BJ (cell line): Measurements from ENCODE around the gene PCDHB7. TPM values are rescaled to one million over a fixed set of nuclear protein-coding genes. Genes with fewer than 3 reads are reported as not detected.
"Not testable (repeated sequence)": the region's sequence is repeated elsewhere in the genome, so short reads cannot be mapped to it uniquely, and the experiment has no call there.

Experiments
- CTCF ChIA-PET: fragments of 350-600 bp; formaldehyde crosslinking; extraction: SDS; loops from one replicate; lab custom pipeline; 2021; ENCODE audit warnings: antibody characterized with exemption, inconsistent platforms; lab: Yijun Ruan, JAX
- POLR2A ChIA-PET: fragments of 300-600 bp; sonication (Branson Sonifier 250); formaldehyde crosslinking; extraction: SDS; loops from one replicate; lab custom pipeline; 2021; ENCODE audit warnings: antibody characterized with exemption; lab: Charles Lee
- DNase-seq: peaks from one replicate; pipeline ENCODE4 v3.0.0-alpha.2; 2011; ENCODE audit warnings: low read depth
- H3K27me3 ChIP-seq: 2 replicates; pipeline ENCODE4 v1.6.0; 2011; ENCODE audit warnings: low read length; ENCODE audit not compliant: control insufficient read depth, insufficient read depth
- H3K36me3 ChIP-seq: 2 replicates; pipeline ENCODE4 v1.5.1; 2011; ENCODE audit warnings: low read length; ENCODE audit not compliant: control insufficient read depth, insufficient read depth
- H3K4me3 ChIP-seq: 2 replicates; pipeline ENCODE4 v1.5.1; 2011; ENCODE audit warnings: low read depth, mild to moderate bottlenecking, control low read depth, low read length
- CTCF ChIP-seq: IDR thresholded peaks from 2 replicates; pipeline ENCODE4 v1.5.1; 2011; ENCODE audit warnings: low read depth, mild to moderate bottlenecking, control low read depth, inconsistent platforms, low read length, moderate library complexity; ENCODE audit not compliant: insufficient read depth
- polyA plus RNA-seq: library from polyadenylated mRNA; depleted of rRNA; stranded (reverse); fragments of >200 nt; gene quantifications from 2 replicates; pipeline ENCODE4 v1.2.3, GENCODE V29; 2011; rRNA removed

Gene PCDHB7
- polyA plus RNA-seq, 1 experiment: 0.44 TPM

- CTCF ChIA-PET: interaction anchor here (1.3 to 1.4 kb wide), 2 partner anchors 9 to 12 kb away, joined by 3 to 4 read pairs; partner anchors contain the start of gene PCDHB14
Observed at GRCh38 chr5:141213656-141214339, 41.4 kb downstream of the PCDHB7 start, which contains the start of gene PCDHB13. Gene PCDHB13 (plus strand): TSS chr5:141213919. CDS start chr5:141214124, 205 bp downstream.

GRCh38 chr5:141214583-141214982 is 42.1 kb downstream of the PCDHB7 start:
- CTCF ChIA-PET, DNase-seq, H3K36me3 ChIP-seq, H3K4me3 ChIP-seq, H3K27me3 ChIP-seq, POLR2A ChIA-PET: not testable (repeated sequence)

More at GRCh38 chr5:141213656-141214339, 41.4 kb downstream of the PCDHB7 start, which contains the start of gene PCDHB13:
- DNase-seq, POLR2A ChIA-PET, H3K27me3 ChIP-seq, H3K4me3 ChIP-seq, H3K36me3 ChIP-seq: not testable (repeated sequence)
- 0 out of 2 replicates have a peak, but pooled peaks have one; percentile 10 for TF ChIP-seq CTCF

- POLR2A ChIA-PET: not testable (repeated sequence)
Observed at GRCh38 chr5:141215504-141215903, 43.1 kb downstream of the PCDHB7 start.

GRCh38 chr5:141216035-141216434 is 43.6 kb downstream of the PCDHB7 start:
- H3K27me3 ChIP-seq, CTCF ChIA-PET, H3K36me3 ChIP-seq, DNase-seq, H3K4me3 ChIP-seq, POLR2A ChIA-PET: not testable (repeated sequence)

More at GRCh38 chr5:141215504-141215903, 43.1 kb downstream of the PCDHB7 start:
- H3K4me3 ChIP-seq, CTCF ChIA-PET, DNase-seq, H3K36me3 ChIP-seq, H3K27me3 ChIP-seq: not testable (repeated sequence)

- POLR2A ChIA-PET: no interaction called here
- no peak for DNase-seq
- 0 out of 2 replicates have a peak, but pooled peaks have one; percentile 21 for TF ChIP-seq CTCF
- Histone ChIP-seq H3K36me3 (no peaks in the 10 kb centered on the region), H3K27me3 (no peaks in the 10 kb centered on the region), H3K4me3 (peak within 1 kb of the TSS; percentile 27)
- CTCF ChIA-PET: interaction anchor here (0.6 to 2.5 kb wide), 12 partner anchors 10 to 355 kb away, joined by 3 to 15 read pairs (median 4); partner anchors contain the start of genes PCDHB12, PCDHB13, PCDHGA10 and PCDHGB7
Observed at GRCh38 chr5:141223112-141223783, 50.8 kb downstream of the PCDHB7 start, which contains the start of gene PCDHB14. Gene PCDHB14 (plus strand): TSS chr5:141223343. CDS start chr5:141223506, 163 bp downstream.

- DNase-seq, H3K36me3 ChIP-seq, POLR2A ChIA-PET, H3K27me3 ChIP-seq, H3K4me3 ChIP-seq: not testable (repeated sequence)
- CTCF ChIA-PET: interaction anchor here (0.7 to 2.2 kb wide), 2 partner anchors 9 to 1737 kb away, joined by 3 to 15 read pairs; no protein-coding TSS in a partner anchor
Observed at GRCh38 chr5:141224844-141225243, 52.4 kb downstream of the PCDHB7 start.

GRCh38 chr5:141225421-141225820 is 53.0 kb downstream of the PCDHB7 start:
- POLR2A ChIA-PET: not testable (repeated sequence)

More at GRCh38 chr5:141225421-141225820, 53.0 kb downstream of the PCDHB7 start:
- H3K36me3 ChIP-seq, DNase-seq, H3K27me3 ChIP-seq, H3K4me3 ChIP-seq, CTCF ChIA-PET: not testable (repeated sequence)

Other genes starting within 250 kb of the PCDHB7 start
- gene PCDHAC1, start 246.3 kb upstream of the PCDHB7 start, polyA plus RNA-seq: 0.02 TPM in 1 of 2 replicates, not detected in the other
- 0.06 TPM in 1 of 2 replicates, not detected in the other for gene PCDHAC2, start 206.2 kb upstream of the PCDHB7 start, polyA plus RNA-seq
- gene PCDHB1, start 121.3 kb upstream of the PCDHB7 start, polyA plus RNA-seq: not detected in 2 replicates
- 0.42 and 0.99 TPM in 2 replicates for gene PCDHB2, start 78.0 kb upstream of the PCDHB7 start, polyA plus RNA-seq
- gene PCDHB3, start 72.2 kb upstream of the PCDHB7 start, polyA plus RNA-seq: 0.23 and 0.31 TPM in 2 replicates
- 0.02 TPM in 2 replicates for gene PCDHB4, start 50.8 kb upstream of the PCDHB7 start, polyA plus RNA-seq
- gene PCDHB5, start 37.4 kb upstream of the PCDHB7 start, polyA plus RNA-seq: 0.18 and 0.22 TPM in 2 replicates
- gene PCDHB6, start 22.6 kb upstream of the PCDHB7 start, polyA plus RNA-seq: 0.20 and 0.26 TPM in 2 replicates
- gene PCDHB8, start 5.1 kb downstream of the PCDHB7 start, polyA plus RNA-seq: 0.11 and 0.17 TPM in 2 replicates
- 0.21 and 0.32 TPM in 2 replicates for gene PCDHB16, start 9.7 kb downstream of the PCDHB7 start, polyA plus RNA-seq
- gene PCDHB9, start 14.5 kb downstream of the PCDHB7 start, polyA plus RNA-seq: 0.22 and 0.49 TPM in 2 replicates
- 0.18 and 0.28 TPM in 2 replicates for gene PCDHB10, start 19.7 kb downstream of the PCDHB7 start, polyA plus RNA-seq
- gene PCDHB11, start 27.0 kb downstream of the PCDHB7 start, polyA plus RNA-seq: 0.10 and 0.22 TPM in 2 replicates
- gene PCDHB12, start 36.1 kb downstream of the PCDHB7 start, polyA plus RNA-seq: 0.09 and 0.13 TPM in 2 replicates
- gene PCDHB13, start 41.3 kb downstream of the PCDHB7 start, polyA plus RNA-seq: 0.16 and 0.23 TPM in 2 replicates
- gene PCDHB14, start 50.7 kb downstream of the PCDHB7 start, polyA plus RNA-seq: 0.42 and 0.47 TPM in 2 replicates
- 0.45 and 0.52 TPM in 2 replicates for gene PCDHB15, start 72.8 kb downstream of the PCDHB7 start, polyA plus RNA-seq
- not detected in 2 replicates for gene SLC25A2, start 131.4 kb downstream of the PCDHB7 start, polyA plus RNA-seq
- gene TAF7, start 148.1 kb downstream of the PCDHB7 start, polyA plus RNA-seq: 25.5 and 46.7 TPM in 2 replicates
- gene PCDHGA1, start 157.9 kb downstream of the PCDHB7 start, polyA plus RNA-seq: 1.8 and 1.9 TPM in 2 replicates
- gene PCDHGA2, start 166.1 kb downstream of the PCDHB7 start, polyA plus RNA-seq: 6.7 and 6.8 TPM in 2 replicates
- 1.9 and 2.5 TPM in 2 replicates for gene PCDHGA3, start 171.2 kb downstream of the PCDHB7 start, polyA plus RNA-seq
- 2.0 and 2.2 TPM in 2 replicates for gene PCDHGB1, start 177.5 kb downstream of the PCDHB7 start, polyA plus RNA-seq
- 3.0 and 4.0 TPM in 2 replicates for gene PCDHGA4, start 182.4 kb downstream of the PCDHB7 start, polyA plus RNA-seq
- 3.7 and 4.0 TPM in 2 replicates for gene PCDHGB2, start 187.3 kb downstream of the PCDHB7 start, polyA plus RNA-seq
- gene PCDHGA5, start 191.5 kb downstream of the PCDHB7 start, polyA plus RNA-seq: 1.2 and 1.6 TPM in 2 replicates
- gene PCDHGB3, start 197.6 kb downstream of the PCDHB7 start, polyA plus RNA-seq: 2.7 and 3.0 TPM in 2 replicates
- gene PCDHGA6, start 201.2 kb downstream of the PCDHB7 start, polyA plus RNA-seq: 3.3 and 4.3 TPM in 2 replicates
- 1.8 and 3.6 TPM in 2 replicates for gene PCDHGA7, start 210.1 kb downstream of the PCDHB7 start, polyA plus RNA-seq
- gene PCDHGB4, start 215.1 kb downstream of the PCDHB7 start, polyA plus RNA-seq: 11.8 and 12.2 TPM in 2 replicates
- 0.72 and 0.77 TPM in 2 replicates for gene PCDHGA8, start 220.0 kb downstream of the PCDHB7 start, polyA plus RNA-seq
- gene PCDHGB5, start 225.3 kb downstream of the PCDHB7 start, polyA plus RNA-seq: 13.5 and 19.4 TPM in 2 replicates
- 0.97 and 1.2 TPM in 2 replicates for gene PCDHGA9, start 230.1 kb downstream of the PCDHB7 start, polyA plus RNA-seq
- 1.5 and 1.7 TPM in 2 replicates for gene PCDHGB6, start 235.4 kb downstream of the PCDHB7 start, polyA plus RNA-seq
- gene PCDHGA10, start 240.3 kb downstream of the PCDHB7 start, polyA plus RNA-seq: 2.7 and 3.9 TPM in 2 replicates
- 7.6 and 9.6 TPM in 2 replicates for gene PCDHGB7, start 245.0 kb downstream of the PCDHB7 start, polyA plus RNA-seq
- 5.4 and 7.4 TPM in 2 replicates for gene PCDHGA11, start 248.4 kb downstream of the PCDHB7 start, polyA plus RNA-seq